GM19351 (cell line): ENCODE results near the gene ZNF562.
"Not testable (repeated sequence)": the region's sequence is repeated elsewhere in the genome, so short reads cannot be mapped to it uniquely, and the experiment has no call there.

Source experiments
- ATAC-seq: cut with Tn5 transposase; IDR thresholded peaks from one replicate; pipeline ENCODE4 v1.9.1; 2021; ENCODE audit warnings: mild to moderate bottlenecking, moderate library complexity; ENCODE audit not compliant: unreplicated experiment

Gene ZNF562

GRCh38 chr19:9674663-9675357 lies at the start of gene ZNF562:
Gene ZNF562 (minus strand): TSS chr19:9675100. CDS start chr19:9660744, 14,356 bp downstream.
- ATAC-seq: peak; percentile 91

- ATAC-seq: no peak
Measured at GRCh38 chr19:9724157-9724556, 49.3 kb upstream of the ZNF562 start.

GRCh38 chr19:9721861-9722260 lies 47.0 kb upstream of the ZNF562 start:
- no peak for ATAC-seq

GRCh38 chr19:9720541-9720940 lies 45.6 kb upstream of the ZNF562 start:
- ATAC-seq: no peak

- no peak for ATAC-seq
Measured at GRCh38 chr19:9711815-9712214, 36.9 kb upstream of the ZNF562 start.

GRCh38 chr19:9709305-9709704 lies 34.4 kb upstream of the ZNF562 start:
- no peak for ATAC-seq

- ATAC-seq: no peak
Measured at GRCh38 chr19:9705836-9706235, 30.9 kb upstream of the ZNF562 start.

GRCh38 chr19:9702186-9702585 lies 27.3 kb upstream of the ZNF562 start:
- ATAC-seq: no peak

- no peak for ATAC-seq
Measured at GRCh38 chr19:9700229-9700981, 25.5 kb upstream of the ZNF562 start.

- ATAC-seq: not testable (repeated sequence)
Measured at GRCh38 chr19:9690301-9690700, 15.4 kb upstream of the ZNF562 start.

- ATAC-seq: not testable (repeated sequence)
Measured at GRCh38 chr19:9679996-9680395, 5.1 kb upstream of the ZNF562 start.

GRCh38 chr19:9675358-9675901 lies 530 bp upstream of the ZNF562 start:
- not testable (repeated sequence) for ATAC-seq

GRCh38 chr19:9673912-9674662 lies 813 bp downstream of the ZNF562 start:
- ATAC-seq: no peak

GRCh38 chr19:9672893-9673292 lies 2.0 kb downstream of the ZNF562 start:
- ATAC-seq: no peak

GRCh38 chr19:9671655-9672054 lies 3.2 kb downstream of the ZNF562 start:
- no peak for ATAC-seq

GRCh38 chr19:9668544-9668943 lies 6.4 kb downstream of the ZNF562 start:
- no peak for ATAC-seq

GRCh38 chr19:9667898-9668297 lies 7.0 kb downstream of the ZNF562 start:
- ATAC-seq: no peak

- ATAC-seq: no peak
Measured at GRCh38 chr19:9658769-9659168, 16.1 kb downstream of the ZNF562 start.

GRCh38 chr19:9653066-9653555 lies 21.8 kb downstream of the ZNF562 start:
- ATAC-seq: not testable (repeated sequence)

GRCh38 chr19:9651464-9651863 lies 23.4 kb downstream of the ZNF562 start:
- ATAC-seq: not testable (repeated sequence)

- no peak for ATAC-seq
Measured at GRCh38 chr19:9650345-9650744, 24.6 kb downstream of the ZNF562 start.
